22Rv1 (cell line): ENCODE results near the gene OR52E8.

Experiments used
- ZFX ChIP-seq: fragments of 450-650 bp; IDR thresholded peaks from 2 replicates; pipeline ENCODE4 v1.6.1; 2017; ENCODE audit warnings: antibody characterized with exemption, borderline replicate concordance
- TF ChIP-seq, protein P1 (sequence below): fragments of 450-650 bp; IDR thresholded peaks from 2 replicates; pipeline ENCODE4 v1.5.1; 2017; ENCODE audit warnings: mild to moderate bottlenecking

GRCh38 chr11:5846701-5847100 is 10.8 kb downstream of the OR52E8 start:
- TF ChIP-seq ZFX, result no peak
- TF ChIP-seq, protein P1, sequence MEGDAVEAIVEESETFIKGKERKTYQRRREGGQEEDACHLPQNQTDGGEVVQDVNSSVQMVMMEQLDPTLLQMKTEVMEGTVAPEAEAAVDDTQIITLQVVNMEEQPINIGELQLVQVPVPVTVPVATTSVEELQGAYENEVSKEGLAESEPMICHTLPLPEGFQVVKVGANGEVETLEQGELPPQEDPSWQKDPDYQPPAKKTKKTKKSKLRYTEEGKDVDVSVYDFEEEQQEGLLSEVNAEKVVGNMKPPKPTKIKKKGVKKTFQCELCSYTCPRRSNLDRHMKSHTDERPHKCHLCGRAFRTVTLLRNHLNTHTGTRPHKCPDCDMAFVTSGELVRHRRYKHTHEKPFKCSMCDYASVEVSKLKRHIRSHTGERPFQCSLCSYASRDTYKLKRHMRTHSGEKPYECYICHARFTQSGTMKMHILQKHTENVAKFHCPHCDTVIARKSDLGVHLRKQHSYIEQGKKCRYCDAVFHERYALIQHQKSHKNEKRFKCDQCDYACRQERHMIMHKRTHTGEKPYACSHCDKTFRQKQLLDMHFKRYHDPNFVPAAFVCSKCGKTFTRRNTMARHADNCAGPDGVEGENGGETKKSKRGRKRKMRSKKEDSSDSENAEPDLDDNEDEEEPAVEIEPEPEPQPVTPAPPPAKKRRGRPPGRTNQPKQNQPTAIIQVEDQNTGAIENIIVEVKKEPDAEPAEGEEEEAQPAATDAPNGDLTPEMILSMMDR, result no peak
